NCI-H1105 treated with DMSO at 0.1 percent for 48 hours (cell line): Measurements from ENCODE around the gene CASQ2.

Experiments
- DNase-seq: peaks from one replicate; lab custom pipeline; 2025; lab: John Stamatoyannopoulos, UW

Gene CASQ2

GRCh38 chr1:115690972-115691371 lies 77.5 kb downstream of the CASQ2 start:
- no peak for DNase-seq

DNA sequence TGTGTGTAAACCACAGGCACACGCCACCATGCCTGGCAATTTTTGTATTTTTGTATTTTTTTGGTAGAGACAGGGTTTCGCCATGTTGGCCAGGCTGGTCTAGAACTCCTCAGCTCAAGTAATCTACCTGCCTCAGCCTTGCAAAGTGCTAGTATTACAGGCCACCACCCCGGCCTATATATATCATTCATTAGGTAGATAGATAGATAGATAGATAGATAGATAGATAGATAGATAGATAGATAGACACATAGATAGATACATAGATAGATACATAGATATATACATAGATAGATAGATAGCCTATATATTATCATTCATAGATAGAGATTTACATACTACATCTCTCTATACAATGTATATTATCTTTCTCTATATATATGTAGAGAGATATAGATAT lies 80.8 kb downstream of the CASQ2 start:
- DNase-seq: no peak

GRCh38 chr1:115685029-115685705 lies 83.3 kb downstream of the CASQ2 start:
- DNase-seq: no peak

DNA sequence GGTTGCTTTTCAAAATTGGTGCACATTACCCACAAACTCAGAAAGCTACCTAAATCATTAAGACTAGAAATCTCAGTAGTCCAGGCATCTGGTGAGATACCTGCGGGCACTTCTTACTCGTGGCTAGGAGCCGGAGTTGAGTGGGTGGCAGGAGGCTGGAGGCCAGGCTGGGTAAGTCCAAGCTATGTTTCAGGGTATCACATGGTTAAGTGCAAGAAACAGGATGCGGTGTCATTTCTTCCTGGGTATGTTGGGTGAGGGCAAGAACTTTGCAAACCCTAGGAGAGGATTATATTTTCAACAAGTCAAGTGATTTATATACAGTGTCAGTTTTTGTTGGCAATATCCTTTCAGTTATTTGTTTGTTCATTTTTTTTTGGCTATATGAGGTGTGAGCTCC lies 85.7 kb downstream of the CASQ2 start:
- no peak for DNase-seq

- DNase-seq: no peak
These were observed 87.8 kb downstream of the CASQ2 start for GRCh38 chr1:115680730-115681111.

DNA sequence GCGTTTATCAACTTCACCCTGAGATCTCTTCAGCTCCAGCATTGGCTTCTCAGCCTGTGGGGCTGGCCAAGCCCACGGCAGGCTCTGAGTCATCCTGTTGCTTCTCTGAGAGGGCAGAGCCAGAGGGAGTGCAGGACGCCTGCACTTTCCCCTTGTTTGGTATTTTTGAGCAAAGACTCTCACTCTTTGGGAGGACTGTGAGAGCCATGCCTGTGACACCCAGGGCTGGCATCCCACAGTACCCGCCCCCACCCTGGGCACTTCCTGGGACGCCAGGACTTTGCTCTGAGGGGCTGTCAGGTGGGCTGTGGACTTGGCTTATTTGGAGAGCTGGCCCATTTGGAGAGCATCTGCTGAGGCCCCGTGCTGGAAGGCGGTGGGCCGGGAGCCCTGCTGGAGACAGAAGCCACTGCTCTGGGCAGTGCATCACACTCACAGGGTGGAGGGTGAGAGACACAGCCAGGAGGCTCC lies 89.3 kb downstream of the CASQ2 start:
- no peak for DNase-seq

- DNase-seq: no peak
These were observed 90.4 kb downstream of the CASQ2 start for GRCh38 chr1:115678141-115678540.

DNA sequence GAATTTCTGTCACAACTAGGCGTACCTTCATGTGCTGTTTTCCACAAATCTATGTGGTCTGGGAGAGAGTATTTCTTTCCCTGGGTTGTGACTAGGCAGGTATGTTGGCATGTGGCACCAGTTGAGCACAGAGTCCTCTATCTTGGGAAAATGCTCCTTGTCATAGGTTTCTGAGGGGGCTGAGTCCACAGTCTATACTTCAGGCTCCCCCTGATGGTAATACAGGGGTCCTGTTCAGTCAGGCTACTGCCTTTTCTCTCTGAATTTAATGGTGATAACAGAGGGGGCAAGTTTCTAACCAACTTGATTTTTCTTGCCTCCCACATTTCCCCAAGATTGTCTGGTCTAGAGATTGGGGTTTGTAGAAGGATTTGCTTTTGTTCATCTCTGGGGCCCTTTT lies 90.9 kb downstream of the CASQ2 start:
- DNase-seq: no peak

DNA sequence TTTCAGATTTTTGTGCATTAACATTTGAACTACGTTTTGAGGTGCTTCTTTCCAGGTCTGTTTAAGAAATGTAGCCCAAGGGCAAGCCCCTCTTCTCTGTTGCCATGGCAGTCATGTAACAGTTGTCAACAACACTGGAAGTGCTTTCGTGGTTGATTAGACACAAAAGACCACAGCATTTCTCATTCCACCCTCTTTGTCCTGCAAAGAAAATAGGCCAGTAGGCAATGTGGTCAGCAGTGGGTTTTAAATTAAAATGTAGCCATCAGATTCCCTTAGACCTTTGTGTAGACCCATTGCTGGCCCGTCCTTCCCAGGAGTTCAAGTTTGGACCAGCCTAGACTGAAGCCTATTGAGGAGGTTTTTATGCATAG lies 91.3 kb downstream of the CASQ2 start:
- peak; percentile 36 for DNase-seq

DNA sequence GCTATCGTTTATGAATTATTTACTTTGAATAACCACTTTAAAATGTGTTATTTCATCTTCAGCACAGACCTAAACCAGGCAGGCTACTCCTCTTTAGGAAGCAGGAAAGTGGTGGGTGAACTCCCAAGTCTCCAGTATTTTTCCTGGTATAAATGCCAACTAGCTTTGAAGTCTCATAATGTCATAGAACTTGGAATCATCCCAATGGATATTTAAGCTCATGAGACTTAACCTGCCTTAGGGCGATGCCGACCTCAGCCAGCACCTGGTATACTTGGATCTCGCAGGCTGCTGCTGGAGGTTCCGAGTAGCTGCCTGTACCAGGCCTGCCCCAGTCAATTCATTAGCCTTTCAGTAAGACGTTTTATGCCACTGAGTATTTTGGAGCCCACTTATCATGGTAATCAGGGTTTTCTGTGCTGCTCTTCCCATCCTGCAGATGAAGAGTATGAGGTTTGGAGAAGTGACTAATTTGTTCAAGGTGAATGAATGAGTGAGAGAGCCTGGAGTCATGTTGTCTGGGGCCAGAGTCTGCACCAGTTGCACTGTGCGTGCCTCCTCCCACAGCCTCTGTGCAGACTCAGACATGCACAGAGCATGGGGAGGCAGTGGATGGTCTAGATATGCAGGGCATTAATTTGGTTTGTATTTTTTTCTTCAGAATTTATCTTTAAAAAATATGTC lies 91.9 kb downstream of the CASQ2 start:
- peak; percentile 37 for DNase-seq

GRCh38 chr1:115672224-115673009 lies 96.1 kb downstream of the CASQ2 start:
- DNase-seq: no peak

DNA sequence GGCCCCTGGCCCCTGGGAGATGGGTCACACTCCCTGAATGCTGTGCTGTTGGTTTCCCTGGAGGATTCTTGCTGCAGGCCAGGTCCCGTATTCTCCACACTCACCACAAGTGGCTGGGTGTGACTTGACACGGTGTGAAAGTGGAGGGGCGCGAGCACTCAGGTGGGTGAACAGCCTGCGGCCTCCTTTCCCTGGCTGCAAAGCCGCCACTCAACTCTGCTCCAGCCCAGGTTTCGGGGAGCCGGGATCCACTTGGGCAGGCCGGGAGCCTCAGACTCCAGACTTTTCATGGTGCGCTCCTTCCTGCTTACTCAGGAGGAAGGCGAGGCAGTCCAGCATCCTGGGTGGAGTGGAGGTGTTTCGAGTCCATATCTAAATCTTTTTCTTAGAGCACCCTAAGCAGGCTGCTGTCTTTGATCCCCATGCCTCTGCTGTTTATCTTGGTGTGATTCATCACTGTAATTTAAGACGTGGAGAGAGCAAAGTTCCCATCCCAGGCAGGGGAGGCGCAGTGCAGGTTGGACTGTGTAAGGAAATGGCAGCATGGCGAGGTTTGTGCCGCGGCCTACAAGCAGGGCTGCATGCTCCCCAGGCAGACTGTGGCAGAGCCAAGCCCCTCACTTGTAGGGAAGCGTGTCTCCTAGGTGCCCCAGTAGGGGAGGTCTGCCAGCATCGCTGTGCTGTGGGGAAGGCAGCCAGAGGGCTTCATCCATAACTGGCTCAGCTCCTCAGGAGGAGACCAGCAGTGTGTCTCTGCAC lies 97.2 kb downstream of the CASQ2 start:
- no peak for DNase-seq

- DNase-seq: peak; percentile 92
These were observed 97.9 kb downstream of the CASQ2 start for GRCh38 chr1:115670476-115671175.

GRCh38 chr1:115669886-115670285 lies 98.6 kb downstream of the CASQ2 start:
- no peak for DNase-seq

DNA sequence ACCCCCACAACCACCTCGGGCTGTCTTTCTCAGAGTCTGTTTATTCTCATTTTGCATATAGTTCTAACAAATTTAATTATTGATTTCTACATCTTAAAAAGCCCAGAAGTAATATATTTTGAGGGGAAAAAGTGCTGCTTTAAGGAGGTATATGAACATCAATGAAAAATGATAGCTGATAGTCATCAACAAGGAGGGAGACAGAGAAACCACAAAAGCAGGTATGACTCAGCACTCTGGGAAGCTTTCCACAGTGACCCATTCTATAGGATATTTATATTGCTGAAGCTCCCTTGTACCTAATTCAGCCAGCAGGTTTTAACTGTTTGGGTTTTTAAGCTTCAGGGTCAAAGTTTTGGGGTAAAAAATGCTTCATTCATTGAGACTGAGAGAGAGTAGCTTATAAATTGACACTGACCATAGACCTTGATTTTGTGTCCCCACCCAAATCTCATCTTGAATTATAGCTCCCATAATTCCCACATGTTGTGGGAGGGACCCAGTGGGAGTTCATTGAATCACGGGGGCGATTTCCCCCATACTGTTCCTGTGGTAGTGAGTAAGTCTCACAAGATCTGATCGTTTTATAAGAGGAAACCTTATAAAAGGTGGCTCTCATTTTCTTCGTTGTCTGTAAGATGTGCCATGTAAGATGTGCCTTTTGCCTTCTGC lies 99.4 kb downstream of the CASQ2 start:
- DNase-seq: no peak

- DNase-seq: no peak
These were observed 99.9 kb downstream of the CASQ2 start for GRCh38 chr1:115668579-115668978.

DNA sequence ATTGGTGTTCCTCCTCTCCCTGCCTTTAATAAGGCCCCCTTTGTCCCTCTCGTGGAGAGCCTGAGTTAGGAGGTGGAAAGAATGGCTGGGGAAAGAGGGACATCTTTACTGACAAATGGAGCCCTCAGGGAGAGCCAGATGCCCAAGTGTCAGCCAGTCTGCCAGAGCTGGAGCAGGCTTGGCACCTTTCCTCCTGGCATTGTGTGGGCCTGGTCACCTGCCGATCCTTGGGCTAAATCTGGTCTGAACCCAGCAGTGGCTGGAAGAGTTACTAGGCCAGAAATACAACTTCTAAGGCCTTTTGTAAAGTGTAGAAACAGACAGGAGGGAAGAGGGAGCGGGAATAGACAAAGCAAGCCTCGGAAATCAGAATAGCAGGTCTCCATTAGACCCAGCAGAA lies 101.8 kb downstream of the CASQ2 start:
- peak; percentile 22 for DNase-seq

GRCh38 chr1:115666206-115666605 lies 102.3 kb downstream of the CASQ2 start:
- DNase-seq: no peak

- peak; percentile 90 for DNase-seq
These were observed 103.0 kb downstream of the CASQ2 start for GRCh38 chr1:115665319-115666096.

GRCh38 chr1:115661157-115661556 lies 107.4 kb downstream of the CASQ2 start:
- no peak for DNase-seq
